Calu3 (cell line): Measurements from ENCODE around the gene CEP170B. TPM values are rescaled to one million over a fixed set of nuclear protein-coding genes. Genes with fewer than 3 reads are reported as not detected.

Source experiments
- BruUV-seq: library from RNA; stranded (reverse); fragments of 400-500 nt; replicated peaks from 2 replicates; lab custom pipeline; 2021; lab: Mats Ljungman, UMichigan
- CTCF ChIA-PET: fragments of 300-600 bp; sonication (Branson Sonifier 250); formaldehyde crosslinking; loops from one replicate; lab custom pipeline; 2022; ENCODE audit warnings: antibody characterized with exemption; lab: Charles Lee
- DNase-seq: peaks from one replicate; pipeline ENCODE4 v3.0.0; 2022
- H3K27ac Mint-ChIP-seq: one replicate; pipeline ENCODE4 v1.8.0; 2022; ENCODE audit warnings: mixed read lengths; ENCODE audit not compliant: unreplicated experiment
- H3K27me3 Mint-ChIP-seq: one replicate; pipeline ENCODE4 v1.8.0; 2022; ENCODE audit warnings: mixed read lengths; ENCODE audit not compliant: unreplicated experiment
- H3K36me3 Mint-ChIP-seq: one replicate; pipeline ENCODE4 v1.8.0; 2022; ENCODE audit warnings: mild to moderate bottlenecking, moderate library complexity, mixed read lengths; ENCODE audit not compliant: insufficient read depth, unreplicated experiment
- H3K4me1 Mint-ChIP-seq: one replicate; pipeline ENCODE4 v1.8.0; 2022; ENCODE audit warnings: mild to moderate bottlenecking, low read depth, mixed read lengths; ENCODE audit not compliant: unreplicated experiment
- H3K4me3 Mint-ChIP-seq: one replicate; pipeline ENCODE4 v1.8.0; 2022; ENCODE audit warnings: mild to moderate bottlenecking, low read depth, moderate library complexity, mixed read lengths; ENCODE audit not compliant: unreplicated experiment
- H3K9me3 Mint-ChIP-seq: one replicate; pipeline ENCODE4 v1.8.0; 2022; ENCODE audit warnings: low read depth, mixed read lengths; ENCODE audit not compliant: unreplicated experiment
- intact Hi-C: fragments of 100-400 bp; cut with micrococcal nuclease; formaldehyde crosslinking; loops from one replicate; pipeline ENCODE4 v1.10.0; 2022; ENCODE audit not compliant: unreplicated experiment
- total RNA-seq: library from RNA; stranded (reverse); gene quantifications from 2 replicates; pipeline ENCODE4 v1.2.3, GENCODE V29; 2022
- TF ChIP-seq, protein P1 (sequence below): fragments of 200-600 bp; IDR thresholded peaks from one replicate; pipeline ENCODE4 v1.8.0; 2022; ENCODE audit warnings: antibody characterized with exemption; ENCODE audit not compliant: unreplicated experiment

Gene CEP170B
- total RNA-seq, 1 experiment from 2014 or later, result 60.2 TPM

DNA sequence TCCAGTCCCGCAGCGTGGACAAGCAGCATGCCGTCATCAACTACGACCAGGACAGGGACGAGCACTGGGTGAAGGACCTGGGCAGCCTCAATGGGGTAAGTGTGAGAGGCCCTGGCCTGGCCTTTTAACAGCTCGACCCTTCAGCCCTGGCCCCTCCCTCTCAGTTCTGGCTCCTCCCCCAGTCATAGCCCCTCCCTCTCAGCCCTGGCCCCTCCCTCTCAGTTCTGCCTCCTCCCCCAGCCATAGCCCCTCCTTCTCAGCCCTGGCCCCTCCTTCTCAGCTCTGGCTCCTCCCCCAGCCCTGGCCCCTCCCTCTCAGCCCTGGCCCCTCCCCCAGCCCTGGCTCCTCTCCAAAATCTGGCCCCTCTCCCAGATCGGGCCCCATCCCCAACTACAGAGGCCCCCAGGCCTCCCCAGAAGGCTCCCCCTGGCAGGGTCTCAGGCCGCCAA is 11.2 kb downstream of the CEP170B start:
- Mint-ChIP-seq H3K4me1 (peaks cover 22% of the 10 kb centered on the region), H3K27ac (no peak overlapping the region), H3K4me3 (no peak overlapping the region), H3K36me3 (peaks cover 38% of the 10 kb centered on the region), H3K27me3 (no peaks in the 10 kb centered on the region), H3K9me3 (no peaks in the 10 kb centered on the region)
- CTCF ChIA-PET, result interaction anchor here (0.6 to 1.1 kb wide), 2 partner anchors 10 to 1195 kb away, joined by 3 to 4 read pairs; no protein-coding TSS in a partner anchor
- TF ChIP-seq, protein P1, sequence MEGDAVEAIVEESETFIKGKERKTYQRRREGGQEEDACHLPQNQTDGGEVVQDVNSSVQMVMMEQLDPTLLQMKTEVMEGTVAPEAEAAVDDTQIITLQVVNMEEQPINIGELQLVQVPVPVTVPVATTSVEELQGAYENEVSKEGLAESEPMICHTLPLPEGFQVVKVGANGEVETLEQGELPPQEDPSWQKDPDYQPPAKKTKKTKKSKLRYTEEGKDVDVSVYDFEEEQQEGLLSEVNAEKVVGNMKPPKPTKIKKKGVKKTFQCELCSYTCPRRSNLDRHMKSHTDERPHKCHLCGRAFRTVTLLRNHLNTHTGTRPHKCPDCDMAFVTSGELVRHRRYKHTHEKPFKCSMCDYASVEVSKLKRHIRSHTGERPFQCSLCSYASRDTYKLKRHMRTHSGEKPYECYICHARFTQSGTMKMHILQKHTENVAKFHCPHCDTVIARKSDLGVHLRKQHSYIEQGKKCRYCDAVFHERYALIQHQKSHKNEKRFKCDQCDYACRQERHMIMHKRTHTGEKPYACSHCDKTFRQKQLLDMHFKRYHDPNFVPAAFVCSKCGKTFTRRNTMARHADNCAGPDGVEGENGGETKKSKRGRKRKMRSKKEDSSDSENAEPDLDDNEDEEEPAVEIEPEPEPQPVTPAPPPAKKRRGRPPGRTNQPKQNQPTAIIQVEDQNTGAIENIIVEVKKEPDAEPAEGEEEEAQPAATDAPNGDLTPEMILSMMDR, result no peak
- no TSS peak for BruUV-seq
- intact Hi-C loops, result no loop called here
- DNase-seq, result peak; percentile 30

DNA sequence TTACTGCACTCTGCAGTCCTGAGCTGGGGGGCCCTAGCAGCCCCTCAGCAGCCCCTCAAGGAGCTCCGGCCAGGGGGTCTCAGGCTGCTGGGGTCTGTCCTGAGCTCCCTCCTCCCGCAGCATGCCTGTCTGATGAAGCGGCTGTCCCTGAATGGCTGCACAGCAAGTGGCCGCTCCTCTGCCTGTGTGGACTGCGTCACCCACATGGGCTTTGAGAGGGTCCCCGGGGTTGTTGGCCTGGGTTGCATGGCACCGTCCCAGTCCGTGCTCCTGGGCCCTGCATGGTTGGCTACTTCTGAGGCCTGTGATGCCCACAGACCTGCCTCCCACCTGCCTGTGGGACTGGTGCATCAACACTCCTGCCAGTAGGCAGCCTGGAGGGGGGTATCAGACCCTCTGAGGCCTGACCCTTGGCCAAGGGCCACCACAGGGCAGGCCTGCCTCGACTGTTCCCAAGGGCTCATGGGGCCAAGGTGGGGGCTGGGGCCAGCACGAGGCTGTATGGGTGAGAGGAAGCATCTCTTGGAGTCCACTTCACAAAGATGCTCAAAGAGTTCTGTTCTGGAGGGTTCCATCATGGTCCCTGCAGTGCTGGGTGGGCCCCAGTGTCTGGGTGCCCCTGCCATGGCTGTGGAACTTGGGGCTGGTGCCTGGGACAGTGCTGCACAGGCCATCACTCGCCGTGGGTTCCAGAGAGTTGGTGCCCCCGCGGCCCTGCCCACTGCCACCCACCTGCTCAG is 12.2 kb downstream of the CEP170B start:
- peaks cover 13% of the 10 kb centered on the region for H3K4me1 Mint-ChIP-seq
- TF ChIP-seq, protein P1, result no peak
- no peaks in the 10 kb centered on the region for H3K9me3 Mint-ChIP-seq
- no peak for DNase-seq
- H3K36me3 Mint-ChIP-seq, result peaks cover 39% of the 10 kb centered on the region
- CTCF ChIA-PET, result interaction anchor here (1.1 kb wide), 1 partner anchor 11 kb away, joined by 3 read pairs; no protein-coding TSS in a partner anchor
- no peak overlapping the region for H3K4me3 Mint-ChIP-seq
- H3K27me3 Mint-ChIP-seq, result no peaks in the 10 kb centered on the region
- no peak overlapping the region for H3K27ac Mint-ChIP-seq
- intact Hi-C loops, result no loop called here
- no TSS peak for BruUV-seq

DNA sequence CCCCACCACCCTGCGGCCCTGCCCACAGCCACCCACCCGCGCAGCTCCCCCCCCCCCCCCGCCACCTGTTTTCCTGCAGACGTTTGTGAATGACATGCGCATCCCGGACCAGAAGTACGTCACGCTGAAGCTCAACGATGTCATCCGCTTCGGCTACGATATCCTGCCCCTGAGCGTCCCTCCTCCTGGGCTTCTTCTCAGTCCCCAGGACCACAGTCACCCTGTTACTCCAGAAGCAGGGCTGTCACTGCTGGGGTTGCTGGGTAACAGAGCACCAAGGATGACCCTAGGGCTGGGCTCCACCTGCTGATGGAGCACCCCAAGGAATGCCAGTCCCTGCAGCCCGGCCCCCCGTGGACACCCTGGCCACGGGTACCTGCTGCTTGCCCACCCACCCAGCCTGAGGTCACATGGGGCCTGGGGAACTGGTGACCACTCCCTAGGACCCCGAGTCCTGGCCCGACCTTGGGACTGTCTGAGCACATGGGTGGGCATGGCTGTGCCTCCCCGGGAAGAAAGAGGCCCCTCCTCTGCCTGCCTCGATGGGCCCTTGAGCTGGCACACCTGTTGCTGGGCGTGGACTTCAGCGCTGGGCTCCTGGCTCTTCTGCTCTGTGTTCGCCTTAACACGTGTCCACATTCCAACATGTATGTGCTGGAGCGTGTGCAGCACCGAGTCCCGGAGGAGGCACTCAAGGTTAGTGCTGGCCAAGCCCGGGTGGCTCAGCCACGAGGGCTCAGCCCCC is 12.9 kb downstream of the CEP170B start:
- no TSS peak for BruUV-seq
- H3K4me1 Mint-ChIP-seq, result peaks cover 5% of the 10 kb centered on the region
- CTCF ChIA-PET, result no interaction called here
- peaks cover 36% of the 10 kb centered on the region for H3K36me3 Mint-ChIP-seq
- H3K27ac Mint-ChIP-seq, result no peak overlapping the region
- H3K4me3 Mint-ChIP-seq, result no peak overlapping the region
- no peaks in the 10 kb centered on the region for H3K27me3 Mint-ChIP-seq
- no peak for DNase-seq
- TF ChIP-seq, protein P1, result no peak
- intact Hi-C loops, result no loop called here
- H3K9me3 Mint-ChIP-seq, result no peaks in the 10 kb centered on the region

DNA sequence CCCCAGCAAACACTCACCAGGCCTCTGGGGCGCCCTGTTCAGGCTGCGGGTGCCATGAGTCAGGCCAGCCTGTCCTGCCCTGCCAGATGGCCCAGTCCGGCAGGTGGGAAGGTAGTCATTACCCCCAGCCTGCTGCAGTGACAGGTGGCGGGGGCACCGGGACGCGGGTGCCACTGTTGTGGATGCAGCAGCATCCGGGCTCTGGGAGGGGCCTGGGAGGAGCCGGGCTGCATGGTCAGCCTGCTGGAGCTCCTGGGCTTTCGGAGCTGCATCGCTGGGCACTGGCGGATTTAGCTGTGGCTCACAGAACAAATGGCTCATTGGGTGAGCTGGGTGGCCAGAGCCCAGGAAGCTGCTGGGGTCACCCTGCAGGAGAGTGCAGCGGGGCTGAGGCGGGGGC is 13.5 kb downstream of the CEP170B start:
- Mint-ChIP-seq H3K36me3 (peaks cover 31% of the 10 kb centered on the region), H3K4me3 (no peak overlapping the region), H3K4me1 (no peaks in the 10 kb centered on the region), H3K27me3 (no peaks in the 10 kb centered on the region), H3K9me3 (no peaks in the 10 kb centered on the region), H3K27ac (no peak overlapping the region)
- no peak for DNase-seq
- CTCF ChIA-PET, result no interaction called here
- TF ChIP-seq, protein P1, result no peak
- BruUV-seq, result no TSS peak
- intact Hi-C loops, result no loop called here
